ENCODE data around the gene REXO1.

DNA sequence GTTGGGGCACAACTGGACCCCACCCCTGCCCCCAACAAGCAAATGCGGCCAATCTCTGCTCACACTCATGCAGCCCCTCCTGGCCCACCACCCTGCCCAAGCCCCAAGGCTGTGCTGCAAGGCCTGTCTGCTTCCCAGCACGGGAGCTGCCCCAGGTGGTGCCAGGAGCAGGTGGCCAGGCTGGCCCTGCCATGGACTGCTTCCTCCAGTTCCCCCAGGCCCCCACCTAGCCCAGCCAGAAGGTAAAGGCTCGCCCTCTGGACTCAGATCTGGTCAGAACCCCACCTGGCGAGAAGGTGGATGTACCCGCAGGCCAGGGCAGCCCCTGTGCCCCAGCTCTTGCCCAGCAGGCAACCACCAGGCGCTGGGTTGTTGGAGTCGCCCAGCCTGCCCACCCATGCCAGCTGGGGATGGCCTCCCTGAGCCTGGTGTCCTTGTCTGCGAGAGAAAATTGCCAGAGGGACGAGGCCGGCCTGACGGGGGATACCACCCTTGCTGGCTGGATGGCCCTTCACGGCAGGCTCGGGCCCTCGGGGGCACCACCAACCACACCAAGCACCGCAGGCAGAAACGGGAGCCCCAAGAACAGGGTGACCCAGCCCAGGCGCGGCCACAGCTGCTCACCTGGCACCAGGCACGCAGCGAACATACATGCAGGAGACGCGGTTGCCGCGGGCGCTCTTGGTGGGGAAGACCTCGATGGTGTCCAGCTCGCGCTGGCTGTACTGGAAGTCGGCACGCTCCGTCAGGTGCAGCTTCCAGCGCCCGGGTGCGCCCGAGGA, 32.5 kb upstream of the REXO1 start:
- TF ChIP-seq TAF1 (IDR thresholded peaks at IDR 0.05; ENCODE audit: low read depth, low read length) (no peak), POLR2A (IDR thresholded peaks at IDR 0.05; ENCODE audit: low read depth, low read length) (no peak)

Measured in GM12891 (cell line).